HepG2 (cell line): Measurements from ENCODE around the gene GNG7. TPM values are rescaled to one million over a fixed set of nuclear protein-coding genes. Genes with fewer than 3 reads are reported as not detected.
A peak's percentile ranks its signal among the peaks of the same experiment; 100 is the strongest.

Source experiments
- IRF2 ChIP-seq: IDR thresholded peaks from 2 replicates; pipeline ENCODE4 v1.6.1; 2018; ENCODE audit warnings: missing genetic modification reagents, missing compliant biosample characterization
- SNRNP70 ChIP-seq: fragments of 200-400 bp; formaldehyde crosslinking; IDR thresholded peaks from 2 replicates; pipeline ENCODE4 v1.6.1; 2017; ENCODE audit warnings: mild to moderate bottlenecking, low read depth, low read length, moderate library complexity
- SP140L ChIP-seq: sonication (generic); formaldehyde crosslinking; IDR thresholded peaks from 2 replicates; pipeline ENCODE4 v1.4.0; 2020; ENCODE audit warnings: missing genetic modification reagents, borderline replicate concordance
- WIZ ChIP-seq: sonication (generic); formaldehyde crosslinking; IDR thresholded peaks from 2 replicates; pipeline ENCODE4 v1.5.1; 2020; ENCODE audit warnings: mild to moderate bottlenecking, missing genetic modification reagents
- XRCC5 ChIP-seq: fragments of 200-400 bp; formaldehyde crosslinking; optimal IDR thresholded peaks from 2 replicates; pipeline ENCODE3; 2017; ENCODE audit warnings: mild to moderate bottlenecking, low read length
- ZFP36L2 ChIP-seq: sonication (generic); formaldehyde crosslinking; IDR thresholded peaks from 2 replicates; pipeline ENCODE4 v1.4.0; 2020; ENCODE audit warnings: missing genetic modification reagents
- ZNF12 ChIP-seq: sonication (generic); formaldehyde crosslinking; IDR thresholded peaks from 2 replicates; pipeline ENCODE4 v1.5.0; 2020; ENCODE audit warnings: missing genetic modification reagents
- ZNF136 ChIP-seq: sonication (generic); formaldehyde crosslinking; IDR thresholded peaks from 2 replicates; pipeline ENCODE4 v1.8.1; 2022; ENCODE audit warnings: low read depth, mild to moderate bottlenecking, moderate library complexity, missing genetic modification reagents
- ZNF670 ChIP-seq: sonication (generic); formaldehyde crosslinking; IDR thresholded peaks from 2 replicates; pipeline ENCODE4 v1.8.0; 2022; ENCODE audit warnings: mild to moderate bottlenecking, missing genetic modification reagents, borderline replicate concordance
- polyA plus RNA-seq, 8 experiments: library from polyadenylated mRNA; depleted of rRNA in 3 of 8; stranded (reverse) in 7 of 8; unstranded in 1 of 8; fragments of >200 nt; fragmentation: Illumina TruSeq in 4 of 8; extraction: Trizol in 4 of 8; gene quantifications; 2 replicates each; pipeline versions ENCODE4 v1.2.1 to v1.2.3, GENCODE V29; 2011 to 2016; ENCODE audit warnings: low read depth in 4 of 8, missing spikeins in 1 of 8, mixed read lengths in 1 of 8; ENCODE audit not compliant: insufficient read depth in 1 of 8
- total RNA-seq, 5 experiments: library from RNA; depleted of rRNA; stranded (reverse); fragments of >200 nt; fragmentation: Illumina TruSeq; extraction: Trizol; gene quantifications; 2 replicates each; pipeline ENCODE4 v1.2.3, GENCODE V29; 2016; ENCODE audit warnings: low read depth in 1 of 5
- TF ChIP-seq, protein P1 (sequence below): sonication (generic); formaldehyde crosslinking; IDR thresholded peaks from 2 replicates; pipeline ENCODE4 v1.5.0; 2020; ENCODE audit warnings: mild to moderate bottlenecking, missing genetic modification reagents, borderline replicate concordance
- TF ChIP-seq, protein P2 (sequence below): sonication (generic); formaldehyde crosslinking; IDR thresholded peaks from 2 replicates; pipeline ENCODE4 v1.5.0; 2020; ENCODE audit warnings: missing genetic modification reagents
- TF ChIP-seq, protein P3 (sequence below): sonication (generic); formaldehyde crosslinking; IDR thresholded peaks from 2 replicates; pipeline ENCODE4 v1.4.0; 2020; ENCODE audit warnings: missing genetic modification reagents
- TF ChIP-seq, protein P4 (sequence below): sonication (generic); formaldehyde crosslinking; IDR thresholded peaks from 2 replicates; pipeline ENCODE4 v1.4.0; 2020; ENCODE audit warnings: missing genetic modification reagents
- TF ChIP-seq, protein P5 (sequence below): sonication (generic); formaldehyde crosslinking; IDR thresholded peaks from 2 replicates; pipeline ENCODE4 v1.8.0; 2022; ENCODE audit warnings: low read depth, missing genetic modification reagents

GNG7 gene
- total and polyA plus RNA-seq, 2 of the 13 experiments (the other 11 are each of a cell fraction or from before 2014, with no cell fraction given): 1.4 to 3.3 TPM

DNA sequence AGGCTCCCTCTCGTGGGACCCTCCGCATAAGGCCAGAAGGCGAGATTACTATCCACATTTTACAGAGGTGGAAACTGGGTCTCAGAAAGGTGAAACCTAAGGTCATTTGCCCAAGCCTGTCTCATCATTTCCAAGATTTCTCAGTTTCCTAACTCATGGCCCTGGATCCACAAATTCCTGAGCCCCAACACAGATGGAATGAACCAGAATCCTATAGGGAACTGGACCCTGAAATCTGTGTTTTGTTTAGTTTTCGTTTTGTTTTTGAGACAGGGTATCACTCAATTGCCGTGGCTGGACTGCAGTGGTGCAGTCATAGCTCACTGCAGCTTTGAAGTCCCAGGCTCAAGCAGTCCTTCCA is 563 bp upstream of the GNG7 start (continued):
- TF ChIP-seq, protein P1, sequence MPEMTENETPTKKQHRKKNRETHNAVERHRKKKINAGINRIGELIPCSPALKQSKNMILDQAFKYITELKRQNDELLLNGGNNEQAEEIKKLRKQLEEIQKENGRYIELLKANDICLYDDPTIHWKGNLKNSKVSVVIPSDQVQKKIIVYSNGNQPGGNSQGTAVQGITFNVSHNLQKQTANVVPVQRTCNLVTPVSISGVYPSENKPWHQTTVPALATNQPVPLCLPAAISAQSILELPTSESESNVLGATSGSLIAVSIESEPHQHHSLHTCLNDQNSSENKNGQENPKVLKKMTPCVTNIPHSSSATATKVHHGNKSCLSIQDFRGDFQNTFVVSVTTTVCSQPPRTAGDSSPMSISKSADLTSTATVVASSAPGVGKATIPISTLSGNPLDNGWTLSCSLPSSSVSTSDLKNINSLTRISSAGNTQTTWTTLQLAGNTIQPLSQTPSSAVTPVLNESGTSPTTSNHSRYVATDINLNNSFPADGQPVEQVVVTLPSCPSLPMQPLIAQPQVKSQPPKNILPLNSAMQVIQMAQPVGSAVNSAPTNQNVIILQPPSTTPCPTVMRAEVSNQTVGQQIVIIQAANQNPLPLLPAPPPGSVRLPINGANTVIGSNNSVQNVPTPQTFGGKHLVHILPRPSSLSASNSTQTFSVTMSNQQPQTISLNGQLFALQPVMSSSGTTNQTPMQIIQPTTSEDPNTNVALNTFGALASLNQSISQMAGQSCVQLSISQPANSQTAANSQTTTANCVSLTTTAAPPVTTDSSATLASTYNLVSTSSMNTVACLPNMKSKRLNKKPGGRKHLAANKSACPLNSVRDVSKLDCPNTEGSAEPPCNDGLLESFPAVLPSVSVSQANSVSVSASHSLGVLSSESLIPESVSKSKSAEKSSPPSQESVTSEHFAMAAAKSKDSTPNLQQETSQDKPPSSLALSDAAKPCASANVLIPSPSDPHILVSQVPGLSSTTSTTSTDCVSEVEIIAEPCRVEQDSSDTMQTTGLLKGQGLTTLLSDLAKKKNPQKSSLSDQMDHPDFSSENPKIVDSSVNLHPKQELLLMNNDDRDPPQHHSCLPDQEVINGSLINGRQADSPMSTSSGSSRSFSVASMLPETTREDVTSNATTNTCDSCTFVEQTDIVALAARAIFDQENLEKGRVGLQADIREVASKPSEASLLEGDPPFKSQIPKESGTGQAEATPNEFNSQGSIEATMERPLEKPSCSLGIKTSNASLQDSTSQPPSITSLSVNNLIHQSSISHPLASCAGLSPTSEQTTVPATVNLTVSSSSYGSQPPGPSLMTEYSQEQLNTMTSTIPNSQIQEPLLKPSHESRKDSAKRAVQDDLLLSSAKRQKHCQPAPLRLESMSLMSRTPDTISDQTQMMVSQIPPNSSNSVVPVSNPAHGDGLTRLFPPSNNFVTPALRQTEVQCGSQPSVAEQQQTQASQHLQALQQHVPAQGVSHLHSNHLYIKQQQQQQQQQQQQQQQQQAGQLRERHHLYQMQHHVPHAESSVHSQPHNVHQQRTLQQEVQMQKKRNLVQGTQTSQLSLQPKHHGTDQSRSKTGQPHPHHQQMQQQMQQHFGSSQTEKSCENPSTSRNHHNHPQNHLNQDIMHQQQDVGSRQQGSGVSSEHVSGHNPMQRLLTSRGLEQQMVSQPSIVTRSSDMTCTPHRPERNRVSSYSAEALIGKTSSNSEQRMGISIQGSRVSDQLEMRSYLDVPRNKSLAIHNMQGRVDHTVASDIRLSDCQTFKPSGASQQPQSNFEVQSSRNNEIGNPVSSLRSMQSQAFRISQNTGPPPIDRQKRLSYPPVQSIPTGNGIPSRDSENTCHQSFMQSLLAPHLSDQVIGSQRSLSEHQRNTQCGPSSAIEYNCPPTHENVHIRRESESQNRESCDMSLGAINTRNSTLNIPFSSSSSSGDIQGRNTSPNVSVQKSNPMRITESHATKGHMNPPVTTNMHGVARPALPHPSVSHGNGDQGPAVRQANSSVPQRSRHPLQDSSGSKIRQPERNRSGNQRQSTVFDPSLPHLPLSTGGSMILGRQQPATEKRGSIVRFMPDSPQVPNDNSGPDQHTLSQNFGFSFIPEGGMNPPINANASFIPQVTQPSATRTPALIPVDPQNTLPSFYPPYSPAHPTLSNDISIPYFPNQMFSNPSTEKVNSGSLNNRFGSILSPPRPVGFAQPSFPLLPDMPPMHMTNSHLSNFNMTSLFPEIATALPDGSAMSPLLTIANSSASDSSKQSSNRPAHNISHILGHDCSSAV (CRISPR knock-in tag): no peak
- TF ChIP-seq, protein P2, sequence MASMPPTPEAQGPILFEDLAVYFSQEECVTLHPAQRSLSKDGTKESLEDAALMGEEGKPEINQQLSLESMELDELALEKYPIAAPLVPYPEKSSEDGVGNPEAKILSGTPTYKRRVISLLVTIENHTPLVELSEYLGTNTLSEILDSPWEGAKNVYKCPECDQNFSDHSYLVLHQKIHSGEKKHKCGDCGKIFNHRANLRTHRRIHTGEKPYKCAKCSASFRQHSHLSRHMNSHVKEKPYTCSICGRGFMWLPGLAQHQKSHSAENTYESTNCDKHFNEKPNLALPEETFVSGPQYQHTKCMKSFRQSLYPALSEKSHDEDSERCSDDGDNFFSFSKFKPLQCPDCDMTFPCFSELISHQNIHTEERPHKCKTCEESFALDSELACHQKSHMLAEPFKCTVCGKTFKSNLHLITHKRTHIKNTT: no peak
- no peak for TF ChIP-seq ZFP36L2
- no peak for TF ChIP-seq ZNF12
- TF ChIP-seq WIZ (CRISPR knock-in tag): no peak
- 0 out of 2 replicates have a peak, but pooled peaks have one; percentile 37 for TF ChIP-seq IRF2 (CRISPR knock-in tag)
- TF ChIP-seq ZNF136 (CRISPR knock-in tag): no peak
- TF ChIP-seq, protein P3, sequence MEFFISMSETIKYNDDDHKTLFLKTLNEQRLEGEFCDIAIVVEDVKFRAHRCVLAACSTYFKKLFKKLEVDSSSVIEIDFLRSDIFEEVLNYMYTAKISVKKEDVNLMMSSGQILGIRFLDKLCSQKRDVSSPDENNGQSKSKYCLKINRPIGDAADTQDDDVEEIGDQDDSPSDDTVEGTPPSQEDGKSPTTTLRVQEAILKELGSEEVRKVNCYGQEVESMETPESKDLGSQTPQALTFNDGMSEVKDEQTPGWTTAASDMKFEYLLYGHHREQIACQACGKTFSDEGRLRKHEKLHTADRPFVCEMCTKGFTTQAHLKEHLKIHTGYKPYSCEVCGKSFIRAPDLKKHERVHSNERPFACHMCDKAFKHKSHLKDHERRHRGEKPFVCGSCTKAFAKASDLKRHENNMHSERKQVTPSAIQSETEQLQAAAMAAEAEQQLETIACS (CRISPR knock-in tag): no peak
- TF ChIP-seq, protein P4, sequence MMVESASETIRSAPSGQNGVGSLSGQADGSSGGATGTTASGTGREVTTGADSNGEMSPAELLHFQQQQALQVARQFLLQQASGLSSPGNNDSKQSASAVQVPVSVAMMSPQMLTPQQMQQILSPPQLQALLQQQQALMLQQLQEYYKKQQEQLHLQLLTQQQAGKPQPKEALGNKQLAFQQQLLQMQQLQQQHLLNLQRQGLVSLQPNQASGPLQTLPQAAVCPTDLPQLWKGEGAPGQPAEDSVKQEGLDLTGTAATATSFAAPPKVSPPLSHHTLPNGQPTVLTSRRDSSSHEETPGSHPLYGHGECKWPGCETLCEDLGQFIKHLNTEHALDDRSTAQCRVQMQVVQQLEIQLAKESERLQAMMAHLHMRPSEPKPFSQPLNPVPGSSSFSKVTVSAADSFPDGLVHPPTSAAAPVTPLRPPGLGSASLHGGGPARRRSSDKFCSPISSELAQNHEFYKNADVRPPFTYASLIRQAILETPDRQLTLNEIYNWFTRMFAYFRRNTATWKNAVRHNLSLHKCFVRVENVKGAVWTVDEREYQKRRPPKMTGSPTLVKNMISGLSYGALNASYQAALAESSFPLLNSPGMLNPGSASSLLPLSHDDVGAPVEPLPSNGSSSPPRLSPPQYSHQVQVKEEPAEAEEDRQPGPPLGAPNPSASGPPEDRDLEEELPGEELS (CRISPR knock-in tag): no peak
- TF ChIP-seq, protein P5, sequence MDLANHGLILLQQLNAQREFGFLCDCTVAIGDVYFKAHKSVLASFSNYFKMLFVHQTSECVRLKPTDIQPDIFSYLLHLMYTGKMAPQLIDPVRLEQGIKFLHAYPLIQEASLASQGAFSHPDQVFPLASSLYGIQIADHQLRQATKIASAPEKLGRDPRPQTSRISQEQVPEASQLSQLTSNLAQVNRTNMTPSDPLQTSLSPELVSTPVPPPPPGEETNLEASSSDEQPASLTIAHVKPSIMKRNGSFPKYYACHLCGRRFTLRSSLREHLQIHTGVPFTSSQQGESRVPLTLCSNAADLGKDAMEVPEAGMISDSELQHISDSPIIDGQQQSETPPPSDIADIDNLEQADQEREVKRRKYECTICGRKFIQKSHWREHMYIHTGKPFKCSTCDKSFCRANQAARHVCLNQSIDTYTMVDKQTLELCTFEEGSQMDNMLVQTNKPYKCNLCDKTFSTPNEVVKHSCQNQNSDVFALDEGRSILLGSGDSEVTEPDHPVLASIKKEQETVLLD (CRISPR knock-in tag): no peak
- TF ChIP-seq XRCC5: no peak
- no peak for TF ChIP-seq SNRNP70
- no peak for TF ChIP-seq ZNF670 (CRISPR knock-in tag)
- no peak for TF ChIP-seq SP140L (CRISPR knock-in tag)
